ENCODE results near the gene IGLL5.

DNA sequence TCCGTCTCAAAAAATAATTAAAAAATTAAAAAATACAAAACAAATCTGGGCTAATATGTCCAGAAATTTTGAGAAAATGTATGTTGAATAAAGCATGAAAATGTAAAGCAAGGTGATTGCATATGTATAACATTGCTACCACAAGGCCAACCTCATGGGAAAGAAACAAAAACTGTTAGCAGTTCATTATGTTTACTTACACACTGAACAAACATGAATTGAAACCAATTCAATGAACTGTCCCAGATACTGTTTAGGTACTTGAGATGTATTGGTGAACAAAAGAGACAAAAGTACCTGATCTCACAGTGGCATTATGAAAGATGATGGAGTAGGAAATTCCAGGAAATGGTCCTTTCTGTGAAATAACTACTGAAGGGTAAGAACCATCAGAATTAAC, 43.8 kb upstream of the IGLL5 start:
- TF ChIP-seq EZH2 (IDR thresholded peaks at IDR 0.05; ENCODE audit: low read length, missing control alignments) = no peak
- TF ChIP-seq, protein P1, sequence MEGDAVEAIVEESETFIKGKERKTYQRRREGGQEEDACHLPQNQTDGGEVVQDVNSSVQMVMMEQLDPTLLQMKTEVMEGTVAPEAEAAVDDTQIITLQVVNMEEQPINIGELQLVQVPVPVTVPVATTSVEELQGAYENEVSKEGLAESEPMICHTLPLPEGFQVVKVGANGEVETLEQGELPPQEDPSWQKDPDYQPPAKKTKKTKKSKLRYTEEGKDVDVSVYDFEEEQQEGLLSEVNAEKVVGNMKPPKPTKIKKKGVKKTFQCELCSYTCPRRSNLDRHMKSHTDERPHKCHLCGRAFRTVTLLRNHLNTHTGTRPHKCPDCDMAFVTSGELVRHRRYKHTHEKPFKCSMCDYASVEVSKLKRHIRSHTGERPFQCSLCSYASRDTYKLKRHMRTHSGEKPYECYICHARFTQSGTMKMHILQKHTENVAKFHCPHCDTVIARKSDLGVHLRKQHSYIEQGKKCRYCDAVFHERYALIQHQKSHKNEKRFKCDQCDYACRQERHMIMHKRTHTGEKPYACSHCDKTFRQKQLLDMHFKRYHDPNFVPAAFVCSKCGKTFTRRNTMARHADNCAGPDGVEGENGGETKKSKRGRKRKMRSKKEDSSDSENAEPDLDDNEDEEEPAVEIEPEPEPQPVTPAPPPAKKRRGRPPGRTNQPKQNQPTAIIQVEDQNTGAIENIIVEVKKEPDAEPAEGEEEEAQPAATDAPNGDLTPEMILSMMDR (conservative IDR thresholded peaks at IDR 0.05 in 1 of 2, IDR thresholded peaks at IDR 0.05 in 1 of 2; ENCODE audit: low read depth in 1 of 2, low read length in 2 of 2) = no peak

All from fibroblast of lung (primary cell).